ENCODE results near the gene REST. TPM values are rescaled to one million over a fixed set of nuclear protein-coding genes. Genes with fewer than 3 reads are reported as not detected.

The REST gene
- total RNA-seq, 2 experiments from 2014 or later = 41.0 to 41.2 TPM

DNA sequence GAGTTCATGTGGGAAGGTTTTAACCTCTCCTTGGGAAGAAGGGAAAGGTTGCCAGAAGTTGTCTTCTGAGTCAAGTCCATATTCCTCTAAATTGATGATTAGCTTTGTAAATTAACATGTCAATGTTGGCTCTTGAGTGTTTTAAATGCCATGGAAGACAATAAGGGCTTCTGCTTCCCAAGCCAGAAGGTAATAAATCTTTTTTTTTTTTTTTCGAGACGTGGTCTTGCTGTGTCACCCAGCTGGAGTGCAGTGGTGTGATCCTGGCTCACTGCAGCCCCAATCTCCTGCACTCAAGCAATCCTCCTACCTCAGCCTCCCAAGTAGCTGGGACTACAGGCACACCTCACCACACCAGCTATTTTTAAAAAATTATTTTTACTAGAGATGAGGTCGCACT, 5.0 kb upstream of the REST start:
- Mint-ChIP-seq H3K36me3 (ENCODE audit: low read depth) (no peaks in the 10 kb centered on the region), H3K9me3 (no peaks in the 10 kb centered on the region), H3K4me1 (ENCODE audit: low read depth) (peaks cover 14% of the 10 kb centered on the region), H3K27me3 (peaks cover 3% of the 10 kb centered on the region), H3K27ac (no peak overlapping the region), H3K4me3 (no peak overlapping the region)
- ChIA-PET CTCF (interaction anchor here (1.0 kb wide), 1 partner anchor 66 kb away, joined by 3 read pairs; no protein-coding TSS in a partner anchor), POLR2A (interaction anchor here (1.6 kb wide), 1 partner anchor 20 kb away, joined by 4 read pairs; no protein-coding TSS in a partner anchor)
- no peak for ATAC-seq
- TF ChIP-seq, protein P1, sequence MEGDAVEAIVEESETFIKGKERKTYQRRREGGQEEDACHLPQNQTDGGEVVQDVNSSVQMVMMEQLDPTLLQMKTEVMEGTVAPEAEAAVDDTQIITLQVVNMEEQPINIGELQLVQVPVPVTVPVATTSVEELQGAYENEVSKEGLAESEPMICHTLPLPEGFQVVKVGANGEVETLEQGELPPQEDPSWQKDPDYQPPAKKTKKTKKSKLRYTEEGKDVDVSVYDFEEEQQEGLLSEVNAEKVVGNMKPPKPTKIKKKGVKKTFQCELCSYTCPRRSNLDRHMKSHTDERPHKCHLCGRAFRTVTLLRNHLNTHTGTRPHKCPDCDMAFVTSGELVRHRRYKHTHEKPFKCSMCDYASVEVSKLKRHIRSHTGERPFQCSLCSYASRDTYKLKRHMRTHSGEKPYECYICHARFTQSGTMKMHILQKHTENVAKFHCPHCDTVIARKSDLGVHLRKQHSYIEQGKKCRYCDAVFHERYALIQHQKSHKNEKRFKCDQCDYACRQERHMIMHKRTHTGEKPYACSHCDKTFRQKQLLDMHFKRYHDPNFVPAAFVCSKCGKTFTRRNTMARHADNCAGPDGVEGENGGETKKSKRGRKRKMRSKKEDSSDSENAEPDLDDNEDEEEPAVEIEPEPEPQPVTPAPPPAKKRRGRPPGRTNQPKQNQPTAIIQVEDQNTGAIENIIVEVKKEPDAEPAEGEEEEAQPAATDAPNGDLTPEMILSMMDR (IDR thresholded peaks at IDR 0.05) = no peak
- DNase-seq = no peak
- intact Hi-C loops (cut with micrococcal nuclease) = no loop called here

DNA sequence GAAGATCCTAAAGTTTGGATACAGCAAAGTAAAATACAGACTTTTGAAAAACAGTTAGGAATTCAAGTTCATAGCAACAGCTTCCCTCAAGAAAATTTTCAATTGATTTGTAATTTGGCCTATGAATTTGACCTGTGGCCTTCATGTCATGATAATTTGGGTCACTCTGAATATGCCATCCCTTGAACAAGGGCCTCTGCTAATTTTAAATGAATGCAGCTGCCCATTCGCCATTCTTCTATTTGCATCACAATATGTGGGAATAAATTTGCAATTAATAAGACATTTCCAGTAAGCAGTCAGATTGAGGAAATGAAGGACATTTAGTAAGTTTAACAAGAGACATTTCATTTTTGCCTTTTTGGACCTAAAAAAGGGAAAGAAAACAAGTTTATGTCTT, 1.9 kb upstream of the REST start:
- Mint-ChIP-seq H3K27me3 (peaks cover 3% of the 10 kb centered on the region), H3K4me3 (no peak overlapping the region), H3K9me3 (no peaks in the 10 kb centered on the region), H3K4me1 (ENCODE audit: low read depth) (peaks cover 22% of the 10 kb centered on the region), H3K27ac (no peak overlapping the region), H3K36me3 (ENCODE audit: low read depth) (peaks cover 7% of the 10 kb centered on the region)
- POLR2A ChIA-PET = interaction anchor here (5.8 kb wide), 1 partner anchor 73 kb away, joined by 76 read pairs; the partner anchor contains the start of genes NOA1 and POLR2B
- CTCF ChIA-PET = interaction anchor here (1.0 kb wide), 1 partner anchor 55 kb away, joined by 4 read pairs; no protein-coding TSS in a partner anchor
- intact Hi-C loops (cut with micrococcal nuclease) = loop anchor here (5.0 kb wide), 1 partner anchor 72 kb away; the partner anchor contains the start of genes NOA1 and POLR2B
- DNase-seq (no peak), ATAC-seq (no peak)
- TF ChIP-seq, protein P1 (IDR thresholded peaks at IDR 0.05) = no peak

- ChIA-PET CTCF (interaction anchor here (1.0 to 1.5 kb wide), 2 partner anchors 54 to 70 kb away, joined by 4 to 5 read pairs; no protein-coding TSS in a partner anchor), POLR2A (interaction anchor here (1.3 to 5.8 kb wide), 3 partner anchors 72 to 472 kb away, joined by 4 to 76 read pairs (median 5); partner anchors contain the start of genes NOA1, POLR2B and PPAT)
- Mint-ChIP-seq H3K4me1 (ENCODE audit: low read depth) (peaks cover 31% of the 10 kb centered on the region), H3K27ac (peak overlapping the region; percentile 72), H3K4me3 (peak overlapping the region; percentile 84), H3K27me3 (peaks cover 1% of the 10 kb centered on the region), H3K9me3 (no peaks in the 10 kb centered on the region), H3K36me3 (ENCODE audit: low read depth) (peaks cover 17% of the 10 kb centered on the region)
- TF ChIP-seq, protein P1 (IDR thresholded peaks at IDR 0.05) = no peak
- ATAC-seq (no peak), DNase-seq (peak; percentile 33)
- intact Hi-C loops (cut with micrococcal nuclease) = loop anchor here (5.0 kb wide), 1 partner anchor 71 kb away; the partner anchor contains the start of genes NOA1 and POLR2B
Observed at GRCh38 chr4:56906489-56907393, 959 bp upstream of the REST start.

DNA sequence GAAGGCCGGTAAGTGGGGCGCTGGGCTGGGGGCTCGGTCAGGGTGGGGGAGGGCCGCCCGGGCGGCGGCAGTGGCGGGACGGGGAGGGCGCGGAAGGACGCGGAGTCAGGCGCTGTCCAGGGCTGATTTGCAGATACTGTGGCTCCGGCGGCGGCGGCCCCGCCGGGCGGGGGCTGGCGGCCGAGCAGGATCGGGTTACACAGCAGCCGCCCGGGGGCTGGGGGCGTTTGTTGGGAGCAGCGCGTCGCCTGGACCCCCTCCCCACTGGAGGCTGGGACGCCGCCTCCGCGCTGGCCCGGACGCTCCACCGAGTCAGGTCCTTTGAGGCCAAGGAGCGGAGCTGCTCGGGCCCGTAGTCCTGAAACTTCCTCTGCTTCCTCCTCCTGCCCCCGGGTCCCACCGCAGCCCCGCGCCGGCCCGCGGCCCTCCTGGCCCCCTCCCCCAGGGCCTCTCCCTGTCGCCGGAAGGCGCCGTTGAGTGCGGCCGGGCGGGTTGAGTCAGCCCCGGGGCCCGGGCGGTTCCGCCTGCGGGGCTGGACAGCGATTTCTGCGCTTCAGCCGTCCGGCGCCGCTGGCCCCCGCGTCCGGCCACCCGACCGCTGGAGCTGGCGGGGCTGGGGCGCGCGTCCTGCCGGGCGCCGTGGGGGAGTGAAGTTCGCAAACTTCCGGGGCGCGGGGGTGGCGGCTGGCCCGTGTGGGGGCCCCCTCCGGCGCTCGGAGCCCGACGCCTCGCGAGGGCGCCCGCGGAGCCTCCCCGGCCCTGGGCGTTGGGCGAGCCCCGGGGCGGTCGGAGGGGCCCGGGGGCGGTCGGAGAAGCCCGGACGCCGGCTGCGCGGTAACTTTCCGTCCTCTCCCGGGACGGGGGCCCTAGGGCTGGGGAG, 746 bp downstream of the REST start:
- intact Hi-C loops (cut with micrococcal nuclease) = loop anchor here (5.0 kb wide), 1 partner anchor 69 kb away; the partner anchor contains the start of genes NOA1 and POLR2B
- H3K4me1 Mint-ChIP-seq (ENCODE audit: low read depth) = peaks cover 38% of the 10 kb centered on the region
- TF ChIP-seq, protein P1 (IDR thresholded peaks at IDR 0.05) = no peak

More for the DNA sequence above, 746 bp downstream of the REST start:
- ATAC-seq = peak; percentile 68
- Mint-ChIP-seq H3K4me3 (peak overlapping the region; percentile 93), H3K27me3 (peaks cover 1% of the 10 kb centered on the region), H3K27ac (peak overlapping the region; percentile 94), H3K9me3 (no peaks in the 10 kb centered on the region), H3K36me3 (ENCODE audit: low read depth) (peaks cover 20% of the 10 kb centered on the region)
- CTCF ChIA-PET = interaction anchor here (0.6 to 2.1 kb wide), 4 partner anchors 9 to 70 kb away, joined by 3 to 11 read pairs (median 6); partner anchors contain the start of genes NOA1 and POLR2B
- DNase-seq = peak; percentile 71
- POLR2A ChIA-PET = interaction anchor here (0.6 to 5.8 kb wide), 7 partner anchors 9 to 474 kb away, joined by 3 to 76 read pairs (median 4); partner anchors contain the start of genes NOA1, POLR2B and PPAT

Data from activated CD8-positive, alpha-beta T cell treated with anti-CD3 and anti-CD28 coated beads for 36 hours (primary cell).